GM12873 (cell line): ENCODE results near the gene TOMM20.

Source experiments
- TF ChIP-seq, protein P1 (sequence below): IDR thresholded peaks from 2 replicates; pipeline ENCODE4 v1.5.1; 2012; ENCODE audit warnings: low read depth, mild to moderate bottlenecking, moderate library complexity, low read length, control low read depth; ENCODE audit not compliant: insufficient read depth; ENCODE audit errors: missing control alignments

TOMM20 gene

GRCh38 chr1:235122348-235122747 lies 6.3 kb downstream of the TOMM20 start:
- TF ChIP-seq, protein P1, sequence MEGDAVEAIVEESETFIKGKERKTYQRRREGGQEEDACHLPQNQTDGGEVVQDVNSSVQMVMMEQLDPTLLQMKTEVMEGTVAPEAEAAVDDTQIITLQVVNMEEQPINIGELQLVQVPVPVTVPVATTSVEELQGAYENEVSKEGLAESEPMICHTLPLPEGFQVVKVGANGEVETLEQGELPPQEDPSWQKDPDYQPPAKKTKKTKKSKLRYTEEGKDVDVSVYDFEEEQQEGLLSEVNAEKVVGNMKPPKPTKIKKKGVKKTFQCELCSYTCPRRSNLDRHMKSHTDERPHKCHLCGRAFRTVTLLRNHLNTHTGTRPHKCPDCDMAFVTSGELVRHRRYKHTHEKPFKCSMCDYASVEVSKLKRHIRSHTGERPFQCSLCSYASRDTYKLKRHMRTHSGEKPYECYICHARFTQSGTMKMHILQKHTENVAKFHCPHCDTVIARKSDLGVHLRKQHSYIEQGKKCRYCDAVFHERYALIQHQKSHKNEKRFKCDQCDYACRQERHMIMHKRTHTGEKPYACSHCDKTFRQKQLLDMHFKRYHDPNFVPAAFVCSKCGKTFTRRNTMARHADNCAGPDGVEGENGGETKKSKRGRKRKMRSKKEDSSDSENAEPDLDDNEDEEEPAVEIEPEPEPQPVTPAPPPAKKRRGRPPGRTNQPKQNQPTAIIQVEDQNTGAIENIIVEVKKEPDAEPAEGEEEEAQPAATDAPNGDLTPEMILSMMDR: no peak

GRCh38 chr1:235113183-235113917 lies 15.3 kb downstream of the TOMM20 start:
- TF ChIP-seq, protein P1: no peak

- TF ChIP-seq, protein P1: no peak
These were observed 16.1 kb downstream of the TOMM20 start for GRCh38 chr1:235112297-235113182.

DNA sequence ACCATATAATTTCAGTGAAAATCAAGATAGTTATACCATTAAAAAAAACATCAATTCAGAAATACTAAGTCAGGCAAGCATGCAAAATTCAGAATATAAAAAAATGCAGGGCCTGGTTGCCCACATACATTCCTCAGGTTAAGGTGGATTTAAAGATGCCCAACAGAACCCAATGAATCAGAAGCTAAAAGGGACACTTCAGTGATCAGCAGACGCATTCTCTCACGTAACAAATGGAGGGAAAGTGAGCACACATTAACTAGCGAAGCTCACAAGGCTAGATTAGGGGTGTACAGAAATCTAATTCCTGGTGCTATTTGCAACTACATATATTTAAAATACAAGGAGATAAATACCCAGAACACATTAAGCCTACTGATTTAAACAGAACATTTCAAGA lies 17.5 kb downstream of the TOMM20 start:
- TF ChIP-seq, protein P1: no peak

- TF ChIP-seq, protein P1: no peak
These were observed 19.8 kb downstream of the TOMM20 start for GRCh38 chr1:235108876-235109275.

DNA sequence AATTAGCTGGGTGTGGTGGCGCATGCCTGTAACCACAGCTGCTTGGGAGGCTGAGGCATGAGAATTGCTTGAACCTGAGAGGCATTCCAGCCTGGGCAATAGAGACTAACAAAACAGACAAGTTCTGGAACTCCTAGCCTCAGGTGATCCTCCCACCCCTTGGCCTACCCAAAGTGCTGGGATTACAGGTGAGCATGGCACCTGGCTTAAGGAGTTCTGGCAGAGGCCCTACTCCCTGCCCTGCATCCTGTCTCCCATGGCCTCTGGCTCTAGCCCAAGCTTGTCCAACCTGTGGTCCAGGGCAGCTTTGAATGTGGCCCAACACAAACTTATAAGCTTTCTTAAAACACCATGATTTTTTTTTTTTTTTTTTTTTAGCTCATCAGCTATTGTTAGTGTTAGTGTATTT lies 20.4 kb downstream of the TOMM20 start:
- TF ChIP-seq, protein P1: no peak
